CD4-positive, alpha-beta T cell (primary cell): ENCODE data around the gene PRKG1. TPM values are rescaled to one million over a fixed set of nuclear protein-coding genes. Genes with fewer than 3 reads are reported as not detected.

ENCODE experiments used
- ATAC-seq: fragments of 200-7000 bp; cut with Tn5 transposase; one replicate; pipeline ENCODE4 v1.10.0; 2022; ENCODE audit warnings: mild to moderate bottlenecking; ENCODE audit not compliant: poor library complexity
- CTCF ChIA-PET: fragments of 350-600 bp; sonication (Branson Sonifier 250); formaldehyde crosslinking; loops from one replicate; lab custom pipeline; 2021; ENCODE audit warnings: antibody characterized with exemption, inconsistent platforms; lab: Charles Lee
- POLR2A ChIA-PET: fragments of 350-600 bp; sonication (Branson Sonifier 250); formaldehyde crosslinking; loops from one replicate; lab custom pipeline; 2021; ENCODE audit warnings: antibody characterized with exemption, inconsistent platforms; lab: Charles Lee
- DNase-seq, 14 experiments: peaks; one replicate each; pipeline ENCODE4 v3.0.0-alpha.2; 2013 to 2020; ENCODE audit warnings: mixed read lengths in 2 of 14
- H3K27ac ChIP-seq, 2 donors: one replicate each; pipeline versions ENCODE4 v1.5.1 to v1.7.0; 2013; ENCODE audit warnings: low read length in 2 of 2, low read depth in 1 of 2, mild to moderate bottlenecking in 1 of 2
- H3K27me3 ChIP-seq, 2 experiments: 1 replicate in 1 of 2; 2 replicates in 1 of 2; pipeline versions ENCODE4 v1.6.1 to v1.7.0; 2013; ENCODE audit warnings: low read length in 2 of 2, control low read depth in 1 of 2, mild to moderate bottlenecking in 1 of 2, moderate library complexity in 1 of 2; ENCODE audit not compliant: insufficient read depth in 2 of 2, control insufficient read depth in 1 of 2
- H3K36me3 ChIP-seq: one replicate; pipeline ENCODE4 v1.6.1; 2013; ENCODE audit warnings: low read length, control low read depth; ENCODE audit not compliant: insufficient read depth
- H3K4me1 ChIP-seq: one replicate; pipeline ENCODE4 v1.6.1; 2013; ENCODE audit warnings: low read length, control low read depth; ENCODE audit not compliant: insufficient read depth
- H3K4me3 ChIP-seq: one replicate; pipeline ENCODE4 v1.5.1; 2013; ENCODE audit warnings: mild to moderate bottlenecking, low read length, moderate library complexity
- H3K9me3 ChIP-seq, 2 experiments: 1 replicate in 1 of 2; 2 replicates in 1 of 2; pipeline versions ENCODE4 v1.6.1 to v1.7.0; 2013; ENCODE audit warnings: low read length in 2 of 2, mild to moderate bottlenecking in 2 of 2, control low read depth in 1 of 2, moderate library complexity in 1 of 2; ENCODE audit not compliant: control insufficient read depth in 1 of 2, insufficient read depth in 1 of 2
- H3K27ac Mint-ChIP-seq: one replicate; pipeline ENCODE4 v1.8.0; 2020; ENCODE audit warnings: mixed read lengths
- H3K27me3 Mint-ChIP-seq: one replicate; pipeline ENCODE4 v1.8.0; 2021; ENCODE audit warnings: mixed read lengths
- H3K36me3 Mint-ChIP-seq: one replicate; pipeline ENCODE4 v1.8.0; 2021; ENCODE audit warnings: low read depth, mixed read lengths
- H3K4me1 Mint-ChIP-seq: one replicate; pipeline ENCODE4 v1.8.0; 2021; ENCODE audit warnings: low read depth, mixed read lengths
- H3K4me3 Mint-ChIP-seq: one replicate; pipeline ENCODE4 v1.8.0; 2020; ENCODE audit warnings: mild to moderate bottlenecking, mixed read lengths
- H3K9me3 Mint-ChIP-seq: one replicate; pipeline ENCODE4 v1.8.0; 2020; ENCODE audit warnings: mixed read lengths
- CTCF ChIP-seq: fragments of 200-600 bp; IDR thresholded peaks from one replicate; pipeline ENCODE4 v1.8.0; 2022; ENCODE audit warnings: antibody characterized with exemption, mild to moderate bottlenecking
- intact Hi-C, 2 experiments: fragments of 100-400 bp; cut with DNase I in 1 of 2; cut with micrococcal nuclease in 1 of 2; formaldehyde crosslinking; loops; one replicate each; pipeline versions ENCODE4 v1.15.1 to v1.9.0; 2023 to 2025; cut with DNase I, micrococcal nuclease
- total RNA-seq, 174 experiments: library from RNA in 2 of 174; stranded (reverse) in 2 of 174; gene quantifications; one replicate each; pipeline ENCODE4 v1.2.3 and lab custom pipeline; 2021 to 2026

Gene PRKG1
- total RNA-seq, 2 experiments from 2014 or later = 0.31 TPM; not detected in 1

- no peak overlapping the region for H3K27ac Mint-ChIP-seq
- CTCF ChIA-PET = no interaction called here
These were observed 686.8 kb downstream of the PRKG1 start for GRCh38 chr10:51760864-51761640.

GRCh38 chr10:51763746-51764145 is 689.5 kb downstream of the PRKG1 start:
- CTCF ChIA-PET = interaction anchor here (2.0 kb wide), 1 partner anchor 10 kb away, joined by 5 read pairs; no protein-coding TSS in a partner anchor

More at GRCh38 chr10:51760864-51761640, 686.8 kb downstream of the PRKG1 start:
- Histone ChIP-seq H3K27ac (no peak overlapping the region), H3K36me3 (no peaks in the 10 kb centered on the region), H3K4me1 (no peaks in the 10 kb centered on the region), H3K9me3 (no peaks in the 10 kb centered on the region), H3K4me3 (no peak overlapping the region), H3K27me3 (no peaks in the 10 kb centered on the region)
- Mint-ChIP-seq H3K4me1 (no peaks in the 10 kb centered on the region), H3K9me3 (no peaks in the 10 kb centered on the region), H3K36me3 (no peaks in the 10 kb centered on the region), H3K4me3 (no peak overlapping the region), H3K27me3 (no peaks in the 10 kb centered on the region)
- POLR2A ChIA-PET = no interaction called here
- intact Hi-C loops = no loop called here
- no peak for DNase-seq
- no peak for TF ChIP-seq CTCF
- ATAC-seq = no peak

GRCh38 chr10:51765284-51765971 is 691.1 kb downstream of the PRKG1 start:
- DNase-seq = no peak
- no peaks in the 10 kb centered on the region for H3K36me3 ChIP-seq
- TF ChIP-seq CTCF = no peak
- Mint-ChIP-seq H3K4me1 (no peaks in the 10 kb centered on the region), H3K9me3 (peaks cover 4% of the 10 kb centered on the region), H3K27me3 (no peaks in the 10 kb centered on the region), H3K4me3 (no peak overlapping the region), H3K36me3 (no peaks in the 10 kb centered on the region), H3K27ac (no peak overlapping the region)
- CTCF ChIA-PET = no interaction called here
- no peak overlapping the region for H3K27ac ChIP-seq
- intact Hi-C loops = no loop called here
- POLR2A ChIA-PET = no interaction called here
- ATAC-seq = no peak
- H3K4me3 ChIP-seq = no peak overlapping the region
- no peaks in the 10 kb centered on the region for H3K9me3 ChIP-seq
- no peaks in the 10 kb centered on the region for H3K4me1 ChIP-seq
- H3K27me3 ChIP-seq = no peaks in the 10 kb centered on the region

More at GRCh38 chr10:51763746-51764145, 689.5 kb downstream of the PRKG1 start:
- Mint-ChIP-seq H3K4me1 (no peaks in the 10 kb centered on the region), H3K9me3 (peaks cover 4% of the 10 kb centered on the region), H3K27ac (no peak overlapping the region), H3K36me3 (no peaks in the 10 kb centered on the region), H3K27me3 (no peaks in the 10 kb centered on the region), H3K4me3 (no peak overlapping the region)
- Histone ChIP-seq H3K9me3 (no peaks in the 10 kb centered on the region), H3K27ac (no peak overlapping the region), H3K4me1 (no peaks in the 10 kb centered on the region), H3K36me3 (no peaks in the 10 kb centered on the region), H3K27me3 (no peaks in the 10 kb centered on the region), H3K4me3 (no peak overlapping the region)
- TF ChIP-seq CTCF = no peak
- POLR2A ChIA-PET = no interaction called here
- ATAC-seq = no peak
- intact Hi-C loops = no loop called here
- DNase-seq = no peak
